ENCODE measurements around the gene PRDX6. TPM values are rescaled to one million over a fixed set of nuclear protein-coding genes. Genes with fewer than 3 reads are reported as not detected.

Gene PRDX6
- total and polyA plus RNA-seq, 10 of the 15 experiments (the other 5 are each of a cell fraction or from before 2014, with no cell fraction given), result 70.7 to 230 (median 138) TPM

DNA sequence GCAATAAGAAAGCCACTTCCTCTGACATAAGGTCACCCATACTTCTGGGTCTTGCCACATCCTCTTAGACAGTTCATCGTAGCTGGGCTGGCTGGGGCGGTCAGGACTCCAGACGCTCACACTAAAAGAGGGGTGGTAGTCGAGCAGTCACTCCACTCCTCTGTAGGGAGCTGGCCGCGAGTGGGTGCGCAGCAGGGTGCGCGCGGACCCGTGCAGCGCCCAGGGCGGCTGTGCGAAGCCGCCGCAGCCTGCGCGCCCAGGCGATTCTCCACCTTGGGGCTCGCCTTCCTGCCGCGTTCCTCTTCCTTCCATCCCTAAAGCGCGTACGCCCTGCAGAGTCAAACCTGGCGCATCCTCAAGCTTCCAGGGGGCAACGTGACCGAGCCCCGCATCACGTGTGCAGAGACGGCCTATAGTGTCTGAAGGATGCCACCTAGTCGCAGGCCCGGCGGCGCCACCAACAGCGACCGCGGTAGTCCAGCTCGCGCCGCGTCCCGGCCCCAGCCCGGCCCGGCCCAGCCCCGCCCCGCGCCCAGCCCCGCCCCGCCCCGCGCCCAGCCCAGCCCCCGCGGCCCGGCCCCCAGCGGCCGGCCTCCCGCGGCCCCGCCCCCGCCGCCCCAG lies 360 bp upstream of the PRDX6 start (continued):
- TF ChIP-seq ZNF592 (IDR thresholded peaks at IDR 0.05) (0 out of 2 replicates have a peak, but pooled peaks have one; percentile 28), RB1 (IDR thresholded peaks at IDR 0.05; ENCODE audit: borderline replicate concordance) (peak; percentile 50; the same call in 1 of the 2 replicates), MEF2B (IDR thresholded peaks at IDR 0.05; ENCODE audit: partially characterized antibody, poor library complexity, severe bottlenecking) (peak; percentile 44), FOXK2 (IDR thresholded peaks at IDR 0.05) (no peak), ZNF622 (IDR thresholded peaks at IDR 0.05) (no peak), GATAD2B (conservative IDR thresholded peaks at IDR 0.05; ENCODE audit: low read depth) (peak; percentile 76), POLR2A (IDR thresholded peaks at IDR 0.05; ENCODE audit: low read depth, low read length) (peak; percentile 86), SRF (IDR thresholded peaks at IDR 0.05; ENCODE audit: low read depth in 2 of 2, low read length in 2 of 2) (no peak), IKZF2 (IDR thresholded peaks at IDR 0.05) (0 out of 4 replicates have a peak, but pooled peaks of 1 of the 2 experiments have one; percentile 39), SMAD1 (IDR thresholded peaks at IDR 0.05; ENCODE audit: low read depth, partially characterized antibody) (no peak), E4F1 (IDR thresholded peaks at IDR 0.05; ENCODE audit: borderline replicate concordance, partially characterized antibody) (no peak), FOS (IDR thresholded peaks at IDR 0.05; ENCODE audit: borderline replicate concordance, extremely low read depth, insufficient read length) (peak; percentile 63), CEBPZ (IDR thresholded peaks at IDR 0.05; ENCODE audit: low read depth, low read length) (no peak), POLR2AphosphoS5 (IDR thresholded peaks at IDR 0.05; ENCODE audit: low read length) (peak; percentile 75; the same call in 1 of the 2 replicates), MXI1 (IDR thresholded peaks at IDR 0.05; ENCODE audit: low read depth, low read length) (peak; percentile 51; the same call in 1 of the 2 replicates), ZZZ3 (IDR thresholded peaks at IDR 0.05; ENCODE audit: control insufficient read depth, insufficient read length, low read depth) (no peak)
- TF ChIP-seq, protein P1, sequence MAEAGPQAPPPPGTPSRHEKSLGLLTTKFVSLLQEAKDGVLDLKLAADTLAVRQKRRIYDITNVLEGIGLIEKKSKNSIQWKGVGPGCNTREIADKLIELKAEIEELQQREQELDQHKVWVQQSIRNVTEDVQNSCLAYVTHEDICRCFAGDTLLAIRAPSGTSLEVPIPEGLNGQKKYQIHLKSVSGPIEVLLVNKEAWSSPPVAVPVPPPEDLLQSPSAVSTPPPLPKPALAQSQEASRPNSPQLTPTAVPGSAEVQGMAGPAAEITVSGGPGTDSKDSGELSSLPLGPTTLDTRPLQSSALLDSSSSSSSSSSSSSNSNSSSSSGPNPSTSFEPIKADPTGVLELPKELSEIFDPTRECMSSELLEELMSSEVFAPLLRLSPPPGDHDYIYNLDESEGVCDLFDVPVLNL (IDR thresholded peaks at IDR 0.05; ENCODE audit: low read depth, low read length), result no peak
